ENCODE data around the gene IGFL1.
"Not testable (repeated sequence)": the region's sequence is repeated elsewhere in the genome, so short reads cannot be mapped to it uniquely, and the experiment has no call there.

The IGFL1 gene

DNA sequence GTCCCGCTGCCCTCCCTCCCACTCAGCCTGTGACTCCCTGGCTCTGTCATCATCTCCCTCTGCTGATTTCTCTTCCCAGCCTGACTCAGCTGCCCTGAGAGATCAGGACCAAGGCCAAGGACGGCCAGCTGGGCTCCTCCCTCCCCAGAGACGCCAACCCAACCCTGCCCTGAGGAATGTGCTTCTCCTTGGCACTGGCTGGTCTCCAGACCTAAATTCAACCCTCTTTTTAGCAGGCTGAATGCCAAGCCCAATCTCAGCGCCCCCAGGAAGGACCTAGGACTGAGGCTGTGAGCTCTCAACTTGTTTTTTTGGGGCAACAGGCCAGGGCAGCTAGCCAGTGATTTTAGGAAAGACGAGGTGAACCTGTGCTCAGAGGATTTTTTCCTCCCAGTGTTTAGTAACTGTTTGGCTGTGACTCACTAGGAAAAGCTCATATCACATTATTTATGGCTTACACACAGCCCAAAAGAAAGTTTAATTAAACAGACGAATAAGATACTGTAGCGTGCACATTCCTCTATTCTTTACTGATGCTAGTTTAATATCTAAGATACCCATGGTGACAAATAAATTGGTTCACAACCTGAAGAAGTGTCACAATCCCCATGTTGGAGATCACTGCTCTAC is 7.4 kb upstream of the IGFL1 start:
- DNase-seq (ENCODE audit: low spot score in 2 of 2) = no peak
- Histone ChIP-seq H3K27me3 (ENCODE audit: low read depth) (no peaks in the 10 kb centered on the region), H3K9me3 (no peaks in the 10 kb centered on the region), H3K36me3 (replicated peaks) (no peaks in the 10 kb centered on the region), H3K4me3 (no peak overlapping the region), H3K4me1 (no peaks in the 10 kb centered on the region)
- in situ Hi-C loops (cut with MboI; ENCODE audit: low sequenced_read_pairs) = no loop called here

DNA sequence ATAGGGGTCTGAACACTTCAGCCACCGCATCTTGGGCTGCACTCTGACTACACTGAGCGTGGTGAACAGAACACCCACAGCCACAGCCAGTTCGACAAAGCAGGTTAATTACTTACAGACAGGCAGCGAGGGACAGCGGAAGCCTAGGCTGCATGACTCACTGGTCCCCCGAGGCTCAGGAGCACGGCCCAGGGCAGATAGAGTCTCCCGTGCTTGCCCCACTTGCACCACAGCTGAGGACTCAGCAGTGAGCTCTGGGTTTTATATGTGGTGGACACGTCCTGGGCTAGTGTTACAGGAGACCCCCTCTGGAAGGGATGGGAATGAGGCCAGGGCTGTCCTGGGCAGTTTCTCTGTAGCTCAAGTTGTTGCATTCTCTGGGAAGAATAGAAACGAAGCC is 5.8 kb upstream of the IGFL1 start:
- H3K9me3 ChIP-seq; H3K36me3 ChIP-seq (replicated peaks); H3K4me3 ChIP-seq; DNase-seq (ENCODE audit: low spot score in 2 of 2); H3K4me1 ChIP-seq; in situ Hi-C loops (cut with MboI; ENCODE audit: low sequenced_read_pairs); H3K27me3 ChIP-seq (ENCODE audit: low read depth): not testable (repeated sequence)

DNA sequence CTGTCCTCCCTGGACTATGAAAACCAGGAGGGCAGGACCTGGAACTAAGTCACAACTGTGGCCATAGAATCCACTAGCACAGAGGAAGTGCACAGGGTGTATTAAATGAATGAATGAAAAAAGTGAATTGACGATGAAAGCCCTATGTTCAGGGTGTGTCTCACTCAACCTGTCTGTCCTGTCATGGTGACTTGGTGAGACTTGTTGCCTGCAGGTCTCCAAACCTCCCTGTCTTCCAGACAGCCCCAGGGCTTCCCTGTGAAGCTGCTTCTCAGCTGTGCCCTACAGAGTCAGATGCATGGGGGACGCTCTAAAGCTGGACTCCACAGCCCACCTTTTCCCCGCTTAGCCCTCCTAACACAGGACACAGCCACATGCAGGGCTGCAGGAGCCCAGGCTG is 4.8 kb upstream of the IGFL1 start:
- in situ Hi-C loops (cut with MboI; ENCODE audit: low sequenced_read_pairs) = no loop called here
- H3K4me1 ChIP-seq = no peaks in the 10 kb centered on the region
- no peak for DNase-seq (ENCODE audit: low spot score in 2 of 2)
- peaks cover 8% of the 10 kb centered on the region for H3K27me3 ChIP-seq (ENCODE audit: low read depth)
- no peaks in the 10 kb centered on the region for H3K36me3 ChIP-seq (replicated peaks)
- H3K9me3 ChIP-seq = no peaks in the 10 kb centered on the region
- H3K4me3 ChIP-seq = no peak overlapping the region

DNA sequence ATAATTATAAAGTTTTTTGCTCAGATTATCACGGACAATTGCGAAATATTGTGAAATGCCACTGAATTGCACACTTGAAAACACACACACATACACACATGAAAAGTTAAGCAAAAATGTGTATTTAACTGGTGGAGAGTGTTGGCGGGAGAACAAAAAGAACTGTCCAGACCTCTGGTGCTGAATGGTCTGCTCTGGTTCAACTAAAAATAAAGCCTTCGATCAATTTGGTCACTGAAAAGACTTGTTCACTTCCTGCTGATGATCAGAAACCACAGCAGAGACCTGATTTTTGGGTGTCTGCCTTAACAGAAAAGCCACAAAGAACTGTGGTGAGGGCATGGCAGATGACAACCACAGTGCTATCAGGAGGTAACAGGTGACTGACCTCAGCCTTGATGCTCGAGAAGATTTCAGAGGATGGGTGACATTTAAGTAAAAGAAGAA is 4.0 kb upstream of the IGFL1 start:
- H3K27me3 ChIP-seq (ENCODE audit: low read depth) = peaks cover 14% of the 10 kb centered on the region
- no peak for DNase-seq (ENCODE audit: low spot score in 2 of 2)
- no peaks in the 10 kb centered on the region for H3K36me3 ChIP-seq (replicated peaks)

GRCh38 chr19:46226438-46226973 is 3.0 kb upstream of the IGFL1 start:
- H3K4me1 ChIP-seq = no peaks in the 10 kb centered on the region
- DNase-seq (ENCODE audit: low spot score in 2 of 2) = no peak

More for the DNA sequence above, 4.0 kb upstream of the IGFL1 start:
- in situ Hi-C loops (cut with MboI; ENCODE audit: low sequenced_read_pairs) = no loop called here
- Histone ChIP-seq H3K9me3 (no peaks in the 10 kb centered on the region), H3K4me3 (no peak overlapping the region), H3K4me1 (no peaks in the 10 kb centered on the region)

DNA sequence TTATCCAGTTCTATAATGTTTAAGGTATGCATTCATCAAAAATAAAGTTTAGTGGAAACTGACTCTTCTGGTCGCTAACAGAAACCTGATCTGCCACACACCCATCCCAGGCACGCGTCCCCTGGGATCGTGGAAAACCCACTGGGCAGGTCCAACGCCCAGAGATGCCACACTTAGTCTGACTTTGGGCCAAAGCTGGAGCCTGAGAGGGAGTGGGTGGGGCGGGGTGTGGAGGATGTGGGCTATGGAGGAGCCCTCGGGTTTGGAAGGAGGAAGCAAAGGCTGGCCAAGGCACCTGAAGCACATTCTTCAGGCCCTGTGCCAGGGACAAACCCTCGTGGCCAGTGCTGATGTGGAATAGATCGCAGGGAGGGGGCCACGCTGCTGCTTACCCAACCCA is 2.5 kb downstream of the IGFL1 start:
- no peak for DNase-seq (ENCODE audit: low spot score in 2 of 2)
- peaks cover 18% of the 10 kb centered on the region for H3K27me3 ChIP-seq (ENCODE audit: low read depth)

More at GRCh38 chr19:46226438-46226973, 3.0 kb upstream of the IGFL1 start:
- H3K27me3 ChIP-seq (ENCODE audit: low read depth) = peaks cover 18% of the 10 kb centered on the region
- H3K36me3 ChIP-seq (replicated peaks) = no peaks in the 10 kb centered on the region
- in situ Hi-C loops (cut with MboI; ENCODE audit: low sequenced_read_pairs) = no loop called here
- no peaks in the 10 kb centered on the region for H3K9me3 ChIP-seq
- H3K4me3 ChIP-seq = no peak overlapping the region

DNA sequence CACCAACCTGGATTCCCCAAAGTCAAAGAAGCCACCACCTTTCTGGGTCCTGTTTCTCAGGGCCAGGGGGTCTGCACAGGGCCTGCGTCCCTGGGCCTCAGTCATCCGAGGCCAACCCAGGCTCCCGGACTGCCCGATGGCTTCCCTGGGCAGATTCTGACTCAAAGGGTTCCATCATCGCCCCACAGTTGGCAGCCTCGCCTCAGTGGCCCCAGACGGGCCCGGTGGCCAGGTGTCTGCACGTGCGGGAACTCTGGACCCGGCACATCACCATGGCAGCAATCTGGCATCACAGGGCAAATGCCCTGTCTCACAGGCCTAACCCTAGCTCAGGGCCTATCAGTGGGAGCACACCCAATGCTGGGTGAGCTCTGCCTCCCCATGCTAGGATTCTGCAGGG is 2.9 kb downstream of the IGFL1 start:
- in situ Hi-C loops (cut with MboI; ENCODE audit: low sequenced_read_pairs) = no loop called here
- Histone ChIP-seq H3K4me1 (no peaks in the 10 kb centered on the region), H3K27me3 (ENCODE audit: low read depth) (peaks cover 18% of the 10 kb centered on the region)

More for the DNA sequence above, 2.5 kb downstream of the IGFL1 start:
- Histone ChIP-seq H3K9me3 (no peaks in the 10 kb centered on the region), H3K36me3 (replicated peaks) (no peaks in the 10 kb centered on the region), H3K4me3 (no peak overlapping the region), H3K4me1 (no peaks in the 10 kb centered on the region)
- in situ Hi-C loops (cut with MboI; ENCODE audit: low sequenced_read_pairs) = no loop called here

GRCh38 chr19:46232938-46233621 is 3.5 kb downstream of the IGFL1 start:
- no peak for DNase-seq (ENCODE audit: low spot score in 2 of 2)
- H3K27me3 ChIP-seq (ENCODE audit: low read depth) = peaks cover 18% of the 10 kb centered on the region
- in situ Hi-C loops (cut with MboI; ENCODE audit: low sequenced_read_pairs) = no loop called here

More for the DNA sequence above, 2.9 kb downstream of the IGFL1 start:
- no peak overlapping the region for H3K4me3 ChIP-seq
- DNase-seq (ENCODE audit: low spot score in 2 of 2) = no peak
- H3K36me3 ChIP-seq (replicated peaks) = no peaks in the 10 kb centered on the region
- H3K9me3 ChIP-seq = no peaks in the 10 kb centered on the region

GRCh38 chr19:46233871-46234270 is 4.3 kb downstream of the IGFL1 start:
- H3K36me3 ChIP-seq (replicated peaks); H3K9me3 ChIP-seq; DNase-seq (ENCODE audit: low spot score in 2 of 2); H3K4me1 ChIP-seq; in situ Hi-C loops (cut with MboI; ENCODE audit: low sequenced_read_pairs); H3K4me3 ChIP-seq: not testable (repeated sequence)
- H3K27me3 ChIP-seq (ENCODE audit: low read depth) = peaks cover 22% of the 10 kb centered on the region

More at GRCh38 chr19:46232938-46233621, 3.5 kb downstream of the IGFL1 start:
- H3K36me3 ChIP-seq (replicated peaks) = no peaks in the 10 kb centered on the region
- H3K9me3 ChIP-seq = no peaks in the 10 kb centered on the region
- H3K4me3 ChIP-seq = no peak overlapping the region
- no peaks in the 10 kb centered on the region for H3K4me1 ChIP-seq

DNA sequence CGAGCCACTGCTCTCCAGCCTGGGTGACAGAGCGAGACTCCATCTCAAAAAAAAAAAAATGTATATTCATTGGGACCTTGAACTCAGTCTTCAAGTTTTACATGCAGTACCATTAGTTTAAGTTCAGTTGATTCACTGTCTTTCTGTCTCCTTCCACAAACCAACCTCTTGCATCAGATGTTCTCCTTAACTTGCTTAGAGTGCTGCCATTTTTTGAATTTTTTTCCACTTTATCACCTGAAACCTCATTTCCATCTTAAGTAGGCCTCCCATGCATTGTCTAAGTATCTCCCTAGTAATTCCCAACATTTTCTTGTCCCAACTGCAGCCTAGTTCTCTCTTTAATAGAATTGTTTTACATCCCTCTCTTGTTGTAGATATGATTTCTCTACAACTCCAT is 8.6 kb downstream of the IGFL1 start:
- DNase-seq (ENCODE audit: low spot score in 2 of 2); in situ Hi-C loops (cut with MboI; ENCODE audit: low sequenced_read_pairs); H3K4me1 ChIP-seq; H3K36me3 ChIP-seq (replicated peaks); H3K9me3 ChIP-seq; H3K4me3 ChIP-seq: not testable (repeated sequence)
- H3K27me3 ChIP-seq (ENCODE audit: low read depth) = peaks cover 22% of the 10 kb centered on the region

DNA sequence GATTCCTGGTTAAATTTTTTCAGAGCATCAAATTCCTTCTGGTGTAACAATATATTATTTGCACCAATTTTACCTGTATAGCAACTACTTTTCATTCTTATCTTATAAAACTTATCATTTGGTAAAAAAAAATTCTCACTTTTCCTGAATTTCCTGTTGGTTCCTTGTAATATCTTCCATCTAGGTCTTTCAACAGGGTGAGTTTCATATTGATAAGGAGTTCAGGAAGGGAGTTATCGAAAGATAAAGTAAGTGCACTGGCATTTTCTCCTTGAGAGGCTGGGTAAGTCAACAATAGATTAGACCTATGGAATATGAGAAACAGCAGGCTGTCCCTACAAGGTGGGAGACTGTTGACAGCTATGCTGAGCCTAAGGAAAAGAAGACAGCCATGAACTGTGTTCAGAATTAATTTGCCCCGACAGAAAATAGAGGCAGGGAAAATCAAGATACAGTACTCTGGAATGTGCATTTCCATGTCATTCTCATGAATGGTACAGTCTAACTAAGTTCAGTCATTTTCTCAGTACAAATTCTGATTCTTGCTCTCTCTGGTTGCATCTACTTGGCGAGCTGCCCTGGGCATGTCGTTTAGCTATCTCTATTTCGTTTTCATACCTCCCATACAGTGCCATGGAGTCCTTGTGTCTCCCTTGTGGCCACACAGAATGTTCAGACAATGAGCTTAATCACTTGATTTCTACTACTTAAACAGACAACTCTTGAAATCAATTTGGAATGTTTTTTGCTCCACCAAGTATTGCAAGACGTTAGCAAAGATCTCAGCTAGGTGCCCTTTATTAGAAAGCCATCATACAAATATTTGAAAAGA is 9.9 kb downstream of the IGFL1 start:
- peaks cover 4% of the 10 kb centered on the region; the same call in 1 of the 2 replicates for H3K4me1 ChIP-seq
- DNase-seq (ENCODE audit: low spot score in 2 of 2) = no peak
- H3K36me3 ChIP-seq (replicated peaks) = no peaks in the 10 kb centered on the region
- in situ Hi-C loops (cut with MboI; ENCODE audit: low sequenced_read_pairs) = no loop called here
- H3K9me3 ChIP-seq = no peaks in the 10 kb centered on the region
- no peak overlapping the region for H3K4me3 ChIP-seq
- H3K27me3 ChIP-seq (ENCODE audit: low read depth) = peaks cover 28% of the 10 kb centered on the region

- in situ Hi-C loops (cut with MboI; ENCODE audit: low sequenced_read_pairs) = no loop called here
- Histone ChIP-seq H3K4me3 (no peak overlapping the region), H3K27me3 (ENCODE audit: low read depth) (peaks cover 30% of the 10 kb centered on the region), H3K4me1 (peaks cover 4% of the 10 kb centered on the region; the same call in 1 of the 2 replicates), H3K9me3 (no peaks in the 10 kb centered on the region), H3K36me3 (replicated peaks) (no peaks in the 10 kb centered on the region)
- DNase-seq (ENCODE audit: low spot score in 2 of 2) = no peak
Measured at GRCh38 chr19:46240693-46241092, 11.2 kb downstream of the IGFL1 start.

- in situ Hi-C loops (cut with MboI; ENCODE audit: low sequenced_read_pairs) = no loop called here
- Histone ChIP-seq H3K27me3 (ENCODE audit: low read depth) (peaks cover 36% of the 10 kb centered on the region), H3K36me3 (replicated peaks) (no peaks in the 10 kb centered on the region), H3K4me1 (peaks cover 4% of the 10 kb centered on the region; the same call in 1 of the 2 replicates), H3K4me3 (no peak overlapping the region), H3K9me3 (no peaks in the 10 kb centered on the region)
- peak in 1 of 2 experiments; percentile 15 for DNase-seq (ENCODE audit: low spot score in 2 of 2)
Measured at GRCh38 chr19:46241626-46242025, 12.1 kb downstream of the IGFL1 start.
